GM21423 (cell line): ENCODE data around the gene KIF1B.
A peak's percentile ranks its signal among the peaks of the same experiment; 100 is the strongest.
"Not testable (repeated sequence)": the region's sequence is repeated elsewhere in the genome, so short reads cannot be mapped to it uniquely, and the experiment has no call there.

Source experiments
- ATAC-seq: cut with Tn5 transposase; IDR thresholded peaks from one replicate; pipeline ENCODE4 v1.9.1; 2021; ENCODE audit warnings: mild to moderate bottlenecking, moderate library complexity; ENCODE audit not compliant: unreplicated experiment

KIF1B gene

DNA sequence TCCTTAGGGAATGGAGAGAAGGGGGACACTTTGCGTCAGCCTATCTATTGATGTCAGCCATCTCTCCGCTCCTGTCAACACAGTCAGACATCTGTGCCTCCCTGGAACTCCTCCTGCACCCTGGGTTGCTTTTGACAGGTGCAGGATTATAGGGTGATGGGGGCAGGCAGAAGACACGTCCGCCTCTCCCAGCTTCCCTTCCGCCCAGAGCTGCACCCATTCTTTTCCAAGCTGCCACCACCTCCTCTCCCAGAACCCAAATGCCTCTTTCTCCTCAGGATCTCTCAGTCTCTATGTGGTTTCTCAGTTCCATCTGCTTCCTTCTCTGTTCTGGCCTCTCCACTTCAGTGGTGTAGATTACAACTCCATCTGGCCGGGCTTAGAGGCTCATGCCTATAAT, 17.1 kb upstream of the KIF1B start:
- no peak for ATAC-seq

DNA sequence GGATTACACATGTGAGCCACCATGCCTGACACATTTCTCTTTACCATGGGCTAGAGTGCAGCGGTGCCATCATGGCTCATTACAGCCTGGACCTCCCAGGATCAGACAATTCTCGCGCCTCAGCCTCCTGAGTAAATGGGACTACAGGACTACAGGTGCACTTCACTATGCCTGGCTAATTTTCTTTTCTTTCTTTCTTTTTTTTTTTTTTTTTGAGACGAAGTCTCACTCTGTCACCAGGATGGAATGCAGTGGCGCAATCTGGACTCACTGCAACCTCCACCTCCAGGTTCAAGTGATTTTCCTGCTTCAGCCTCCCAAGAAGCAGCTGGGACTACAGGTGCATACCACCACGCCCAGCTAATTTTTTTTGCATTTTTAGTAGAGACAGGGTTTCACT, 14.8 kb upstream of the KIF1B start:
- no peak for ATAC-seq

DNA sequence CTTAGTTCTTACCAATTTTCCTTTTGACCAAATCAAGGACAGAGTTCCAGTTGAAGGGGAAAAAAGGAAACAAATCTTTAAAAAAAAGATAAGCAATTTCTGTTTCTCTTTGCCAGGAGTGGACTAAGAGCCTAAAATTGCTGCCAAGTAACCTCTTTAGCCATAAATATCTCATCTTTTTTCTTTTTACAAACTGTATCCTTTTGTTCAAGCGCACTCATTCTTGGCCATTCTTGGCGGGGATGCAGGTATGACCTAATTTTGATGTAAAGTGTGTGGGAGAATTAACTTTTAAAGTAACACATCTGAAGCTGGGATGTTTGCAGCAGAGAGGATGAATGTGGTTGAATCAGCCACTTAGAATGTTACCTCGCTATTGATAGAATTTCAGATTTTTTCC, 13.4 kb upstream of the KIF1B start:
- no peak for ATAC-seq

DNA sequence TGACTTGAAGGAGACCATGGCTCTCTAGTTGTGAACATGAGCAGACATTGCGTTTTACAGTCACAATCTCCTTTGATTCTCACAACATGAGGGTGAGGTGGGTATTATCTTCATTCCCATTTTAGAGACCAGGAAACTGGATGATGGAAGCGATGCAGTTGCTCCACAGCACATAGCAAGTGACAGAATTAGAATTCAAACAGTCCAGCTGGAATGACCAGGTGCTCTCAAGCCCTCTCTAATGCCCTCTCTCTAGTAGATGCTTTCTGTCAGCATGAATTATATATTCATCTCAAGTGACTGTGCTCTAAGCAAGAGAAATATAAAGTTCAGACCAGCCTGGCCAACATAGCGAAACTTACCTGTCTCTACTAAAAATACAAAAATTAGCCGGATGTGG, 9.8 kb upstream of the KIF1B start:
- no peak for ATAC-seq

DNA sequence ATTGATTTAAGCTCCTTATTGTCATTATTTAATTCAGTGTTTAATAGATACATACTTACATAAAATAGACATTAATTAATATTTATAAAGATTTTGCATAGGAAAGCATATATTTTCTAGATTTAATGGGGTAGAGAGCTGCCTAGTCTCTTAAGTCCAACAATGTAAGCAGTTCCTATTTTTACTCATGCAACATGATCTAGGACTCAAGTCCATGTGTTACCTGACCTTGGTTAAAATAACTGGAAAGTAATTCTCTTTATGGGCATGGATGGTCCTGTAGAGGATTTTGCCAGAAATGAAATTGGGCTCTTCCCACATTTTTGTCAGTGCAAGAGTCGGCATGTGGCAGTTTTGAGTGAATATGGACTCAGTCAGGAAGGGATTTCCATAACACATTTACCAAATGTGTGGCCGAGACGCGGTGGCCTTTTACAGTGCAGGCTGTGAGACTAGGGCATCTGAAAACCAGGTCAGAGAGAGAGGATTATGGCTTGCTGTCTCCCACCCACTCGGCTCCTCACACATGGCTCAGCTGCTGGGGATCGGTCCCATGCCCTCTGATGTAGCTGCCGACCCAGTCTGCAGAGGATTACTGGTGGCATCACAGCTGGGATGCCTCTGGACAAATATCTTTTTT, 6.2 kb upstream of the KIF1B start:
- no peak for ATAC-seq

DNA sequence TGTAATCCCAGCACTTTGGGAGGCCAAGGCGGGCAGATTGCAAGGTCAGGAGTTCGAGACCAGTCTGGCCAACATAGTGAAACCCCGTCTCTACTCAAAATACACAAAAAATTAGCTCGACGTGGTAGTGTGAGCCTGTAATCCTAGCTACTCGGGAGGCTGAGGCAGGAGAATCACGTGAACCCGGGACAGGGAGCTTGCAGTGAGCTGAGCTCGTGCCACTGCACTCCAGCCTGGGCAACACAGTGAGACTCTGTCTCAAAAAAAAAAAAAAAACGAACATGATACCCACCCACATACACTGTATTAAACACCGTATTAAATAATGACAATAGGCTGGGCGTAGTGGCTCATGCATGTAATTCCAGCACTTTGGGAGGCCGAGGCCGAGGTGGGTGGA, 5.2 kb upstream of the KIF1B start:
- ATAC-seq: not testable (repeated sequence)

DNA sequence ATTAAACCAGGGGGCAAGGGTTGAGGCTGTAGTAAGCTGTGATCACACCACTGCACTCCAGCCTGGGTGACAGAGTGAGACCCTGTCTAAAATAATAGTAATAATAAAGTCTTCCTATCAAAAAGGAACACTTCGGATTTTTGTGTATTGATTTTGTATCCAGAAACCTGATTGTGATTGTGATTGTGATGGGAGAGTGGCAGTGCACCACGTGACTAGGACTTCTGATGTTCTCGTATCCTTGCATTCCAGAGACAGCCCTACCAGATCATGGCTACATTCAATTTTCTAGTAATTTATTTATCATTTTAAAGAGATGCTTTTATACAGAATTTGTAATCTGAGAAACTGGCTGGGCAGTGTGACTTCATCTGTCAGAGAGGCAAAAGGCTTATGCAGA, 2.6 kb upstream of the KIF1B start:
- ATAC-seq: no peak

DNA sequence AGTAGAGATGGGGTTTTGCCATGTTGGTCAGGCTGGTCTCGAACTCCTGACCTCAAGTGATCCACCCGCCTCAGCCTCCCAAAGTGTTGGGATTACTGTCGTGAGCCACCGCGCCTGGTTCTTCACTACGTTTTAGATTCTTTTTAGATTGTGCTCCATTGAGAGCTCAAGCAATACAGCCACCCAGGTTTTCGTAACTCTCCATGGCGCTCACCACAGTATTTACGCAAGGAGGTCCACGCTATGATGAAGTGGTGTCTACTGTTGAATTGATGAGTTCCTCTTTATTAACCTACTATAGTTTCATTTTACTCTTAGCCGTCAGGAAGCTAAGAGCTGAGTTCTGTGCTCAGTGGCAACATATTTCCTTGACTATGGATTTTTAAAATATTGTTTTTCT, 1.8 kb upstream of the KIF1B start:
- ATAC-seq: no peak

DNA sequence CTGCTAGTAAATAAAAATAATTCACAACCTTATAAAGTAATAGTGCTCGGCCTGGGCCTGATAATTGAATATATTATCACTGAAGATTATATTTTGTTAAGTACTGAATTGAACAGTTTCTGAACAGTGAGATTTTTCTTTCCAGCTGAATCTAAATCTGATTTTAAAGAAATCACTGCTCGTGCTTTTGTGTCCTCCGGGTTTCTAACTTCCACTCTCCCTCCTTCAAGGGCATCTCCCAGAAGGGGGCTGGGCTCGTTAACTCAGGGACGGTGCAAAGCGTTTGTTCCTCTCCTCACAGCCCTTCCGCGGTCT, 823 bp upstream of the KIF1B start:
- no peak for ATAC-seq

DNA sequence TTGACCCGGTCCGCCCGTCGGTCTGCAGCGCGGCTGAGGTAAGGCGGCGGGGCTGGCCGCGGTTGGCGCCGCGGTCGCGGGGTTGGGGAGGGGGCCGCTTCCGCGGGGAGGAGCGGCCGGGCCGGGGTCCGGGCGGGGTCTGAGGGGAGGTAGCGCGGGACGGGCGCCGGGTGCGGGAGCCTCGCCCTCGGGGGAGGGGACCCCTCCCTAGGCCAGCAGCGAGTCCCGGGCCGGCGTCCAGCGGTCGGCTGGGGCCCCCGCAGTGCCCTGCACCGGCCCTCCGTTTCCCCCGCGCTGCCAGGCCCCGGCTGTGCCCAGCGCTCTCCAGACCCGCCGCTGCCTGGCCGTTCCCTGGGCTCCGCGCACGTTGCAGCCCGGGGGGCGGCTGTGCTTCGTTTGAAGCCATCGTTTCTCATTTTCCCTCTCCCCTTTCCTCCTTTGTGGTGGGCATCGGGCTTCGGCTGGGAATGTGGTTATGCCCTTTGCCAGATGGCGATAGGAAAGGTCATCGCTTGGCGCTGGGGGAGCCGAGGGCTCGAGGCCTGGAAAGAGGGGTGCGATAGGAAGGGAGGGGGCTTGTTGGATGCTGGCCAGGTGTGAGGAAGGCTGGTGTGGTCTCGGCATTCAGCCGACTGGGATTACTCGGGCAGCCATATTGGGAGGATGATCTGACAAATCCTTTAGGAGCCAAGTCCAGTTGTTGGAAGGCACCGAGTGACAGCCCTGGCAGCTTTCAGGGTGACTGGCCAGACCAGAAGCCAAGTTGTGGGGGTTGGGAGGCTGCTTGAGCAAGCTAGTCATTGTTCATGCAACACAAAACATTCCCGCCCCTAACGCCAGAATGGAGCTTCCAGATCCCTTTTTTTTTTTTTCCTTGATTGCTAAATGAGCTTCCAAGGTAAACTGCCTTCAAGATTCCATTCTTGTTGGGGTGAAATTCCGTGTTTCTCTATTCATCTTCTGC, 753 bp downstream of the KIF1B start:
- peak; percentile 17 for ATAC-seq

DNA sequence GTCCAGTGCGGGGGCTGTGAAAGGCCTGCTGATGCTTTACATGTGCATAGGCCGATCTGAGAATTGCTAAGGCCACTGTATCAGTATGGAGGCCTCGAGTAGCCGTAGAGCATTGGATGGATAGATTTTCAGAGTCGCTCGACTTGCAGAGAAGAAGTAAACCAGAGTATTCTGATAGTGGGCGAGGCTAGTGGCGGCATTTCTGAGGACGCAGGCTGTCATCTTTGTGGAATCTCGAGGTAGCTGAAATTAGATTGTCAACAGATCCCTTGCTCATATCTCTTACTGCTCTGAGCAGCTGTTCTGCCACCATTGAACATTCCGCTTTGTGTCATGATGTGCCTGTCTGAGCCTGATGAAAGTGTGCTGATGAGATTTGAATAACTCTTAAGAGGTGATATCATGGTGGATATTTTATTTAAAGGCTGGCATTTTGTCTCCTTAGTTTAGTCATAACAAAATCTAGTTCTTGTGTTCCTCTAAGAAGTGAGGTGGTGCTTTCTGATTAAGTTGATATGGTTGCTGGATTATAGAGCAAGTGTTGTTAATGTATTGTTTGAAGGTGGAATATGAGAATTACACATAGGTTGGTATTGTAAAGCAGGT, 1.5 kb downstream of the KIF1B start:
- ATAC-seq: no peak

DNA sequence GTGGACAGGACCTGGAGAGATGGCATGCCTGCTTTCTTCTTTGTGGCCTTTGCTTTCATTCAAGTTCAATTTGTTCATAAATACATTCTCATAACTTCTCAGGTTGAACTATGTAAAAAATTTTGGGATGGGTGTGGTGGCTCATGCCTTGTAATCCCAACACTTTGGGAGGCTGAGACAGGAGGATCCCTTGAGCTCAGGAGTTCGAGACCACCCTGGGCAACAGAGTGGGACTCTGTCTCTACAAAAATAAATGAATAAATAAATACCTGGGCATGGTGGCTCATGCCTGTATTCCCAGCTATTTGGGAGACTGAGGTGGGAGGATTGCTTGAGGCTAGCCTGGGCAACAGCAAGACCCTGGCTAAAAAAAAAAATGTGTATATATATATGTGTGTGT, 2.1 kb downstream of the KIF1B start:
- no peak for ATAC-seq

DNA sequence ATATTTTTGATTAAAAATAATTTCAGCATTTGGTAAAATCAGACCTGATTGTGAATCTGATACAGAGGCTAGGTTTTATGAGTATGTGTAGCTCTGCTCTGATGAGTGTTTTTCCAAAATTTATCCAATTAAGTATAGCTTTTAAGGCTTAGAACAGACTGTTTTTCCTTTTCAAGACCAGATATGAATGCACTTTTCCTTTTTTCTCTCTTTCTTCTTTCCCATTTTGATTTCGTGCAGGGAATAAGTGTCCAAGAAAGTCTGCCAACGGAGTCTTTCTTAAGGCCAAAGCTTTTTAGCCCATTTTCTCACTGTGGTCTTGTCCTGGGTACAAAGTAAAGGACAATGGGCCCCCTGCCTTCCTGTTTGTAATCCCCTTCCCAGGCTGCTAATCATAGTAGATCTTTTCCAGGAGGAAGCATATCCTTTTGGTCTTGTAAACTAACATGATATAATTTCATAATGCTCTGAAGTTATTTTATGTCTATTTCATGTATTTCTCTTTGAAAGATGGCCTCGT, 2.9 kb downstream of the KIF1B start:
- no peak for ATAC-seq

DNA sequence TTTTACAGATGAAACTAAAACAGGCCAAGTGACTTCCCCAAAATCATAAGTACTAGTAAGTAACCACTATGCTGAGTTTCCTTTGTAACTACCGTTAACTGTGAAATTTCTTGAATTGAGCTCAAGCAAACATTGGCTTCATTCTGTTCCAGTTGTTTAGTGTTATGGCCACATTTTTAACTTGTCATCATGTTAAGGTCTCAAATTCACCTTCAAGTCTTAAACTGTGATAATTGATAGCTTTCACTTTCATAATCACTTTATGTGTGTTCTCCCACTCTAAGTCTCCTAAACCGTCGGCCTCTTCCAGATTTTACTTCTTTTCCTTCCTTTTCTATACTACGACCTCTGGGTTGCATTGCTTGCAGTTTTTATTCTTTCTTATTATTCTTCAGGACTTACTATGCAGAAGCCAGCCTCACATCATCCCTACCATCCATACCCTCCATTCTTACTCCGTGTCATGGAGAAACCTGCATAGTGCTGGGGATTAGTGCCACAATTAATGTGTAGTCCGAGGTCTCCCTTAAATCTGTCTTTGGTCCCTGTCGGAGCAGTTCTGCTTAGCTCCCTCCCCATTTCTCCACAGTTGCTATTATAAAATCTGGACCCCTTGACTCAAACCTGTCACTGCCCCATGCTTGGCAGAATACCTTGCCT, 5.8 kb downstream of the KIF1B start:
- ATAC-seq: no peak

DNA sequence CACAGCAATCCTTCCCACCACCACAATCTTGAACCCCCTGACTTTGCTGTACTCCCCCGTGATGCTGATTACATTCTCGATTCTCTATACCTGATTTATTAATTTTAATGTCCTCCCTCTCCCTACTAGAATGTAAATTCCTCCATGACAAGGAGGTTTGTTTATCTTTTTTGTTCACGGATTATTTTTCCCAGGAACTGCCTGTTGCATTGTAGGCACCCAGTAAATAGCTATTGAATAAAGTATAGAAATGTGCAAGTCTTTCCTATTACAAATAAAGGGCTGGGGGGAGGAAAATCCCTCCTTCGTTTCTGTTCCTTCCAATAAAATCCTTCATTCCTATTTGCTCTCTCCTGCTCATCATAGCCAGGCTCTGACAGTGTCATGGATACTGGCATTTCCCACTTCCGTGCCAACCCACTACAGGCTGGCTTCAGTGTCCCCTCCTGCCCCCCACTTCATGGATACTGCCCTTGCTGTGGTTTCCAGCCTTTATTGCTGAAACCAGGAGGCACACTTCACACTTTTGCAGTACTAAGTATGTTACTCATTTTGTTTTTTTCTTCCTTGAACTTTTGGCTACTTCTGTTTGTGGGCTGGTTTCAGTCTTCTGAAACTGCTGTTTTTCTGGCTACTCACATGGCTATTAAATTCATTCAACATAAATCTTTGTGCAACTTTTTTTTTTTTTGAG, 7.5 kb downstream of the KIF1B start:
- ATAC-seq: no peak

DNA sequence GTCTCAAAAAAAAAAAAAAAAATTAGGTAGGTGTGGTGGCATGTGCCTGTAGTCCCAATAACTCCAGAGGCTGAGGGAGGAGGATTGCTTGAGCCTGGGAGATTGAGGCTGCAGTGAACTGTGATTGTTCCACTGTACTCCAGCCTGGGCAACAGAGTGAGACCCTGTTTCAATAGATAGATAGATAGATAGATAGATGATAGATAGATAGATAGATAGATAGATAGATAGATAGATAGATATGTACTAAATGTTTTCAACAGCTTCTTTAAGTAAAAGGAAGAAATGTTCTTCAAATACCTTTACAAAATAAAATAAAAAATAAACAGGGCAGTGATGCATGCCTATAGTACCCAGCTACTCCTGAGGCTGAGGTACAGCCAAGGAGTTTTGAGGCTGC, 9.8 kb downstream of the KIF1B start:
- ATAC-seq: no peak

DNA sequence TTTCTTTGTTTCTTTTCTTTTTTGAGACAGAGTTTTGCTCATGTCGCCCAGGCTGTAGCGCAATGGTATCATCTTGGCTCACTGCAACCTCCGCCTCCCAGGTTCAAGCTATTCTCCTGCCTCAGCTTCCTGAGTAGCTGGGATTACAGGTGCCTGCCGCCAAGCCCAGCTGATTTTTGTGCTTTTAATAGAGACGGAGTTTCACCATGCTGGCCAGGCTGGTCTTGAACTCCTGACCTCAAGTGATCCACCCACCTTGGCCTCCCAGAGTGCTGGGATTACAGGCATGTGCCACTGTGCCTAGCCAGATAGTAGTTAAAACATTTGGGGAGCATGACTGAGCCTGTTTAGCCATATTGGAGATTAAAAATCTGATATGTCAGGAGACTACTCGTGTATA, 10.3 kb downstream of the KIF1B start:
- not testable (repeated sequence) for ATAC-seq

DNA sequence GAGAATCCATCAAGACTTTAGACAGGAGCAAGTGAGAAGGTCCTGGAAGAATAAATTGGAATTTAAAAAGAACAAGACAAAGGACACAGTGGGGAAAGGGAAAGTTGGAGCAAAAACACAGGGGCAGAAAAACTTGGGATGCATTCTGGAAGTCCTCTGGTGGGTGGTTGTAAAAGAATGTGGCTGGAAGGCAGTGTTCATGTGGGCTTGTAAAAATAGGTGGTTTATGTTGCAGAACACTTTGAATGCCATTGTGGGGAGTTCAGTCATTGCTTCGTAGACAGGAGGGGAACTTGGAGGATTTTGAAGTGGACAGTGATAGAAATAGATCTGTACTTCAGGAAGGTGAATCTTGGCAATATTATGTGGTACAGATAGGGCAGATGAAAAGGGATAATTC, 15.2 kb downstream of the KIF1B start:
- ATAC-seq: no peak

DNA sequence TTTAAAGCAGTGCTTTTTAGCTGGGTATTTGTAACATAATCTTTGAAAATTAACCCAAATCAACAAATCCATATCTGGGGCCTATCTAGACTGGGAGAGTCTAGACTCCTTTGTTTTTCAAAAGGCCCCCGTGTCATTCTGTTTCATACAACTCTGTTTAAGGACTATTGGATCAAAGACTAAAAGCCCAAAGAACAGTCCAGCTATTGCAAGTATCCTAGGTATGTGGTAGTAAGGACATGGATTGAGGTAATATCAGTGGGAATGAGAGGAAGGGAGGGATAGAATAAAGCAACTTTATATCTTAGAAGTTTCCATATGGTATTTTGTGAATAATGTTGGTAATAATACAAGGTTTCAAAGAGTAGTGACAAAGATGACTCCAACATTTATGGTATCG, 18.2 kb downstream of the KIF1B start:
- no peak for ATAC-seq

DNA sequence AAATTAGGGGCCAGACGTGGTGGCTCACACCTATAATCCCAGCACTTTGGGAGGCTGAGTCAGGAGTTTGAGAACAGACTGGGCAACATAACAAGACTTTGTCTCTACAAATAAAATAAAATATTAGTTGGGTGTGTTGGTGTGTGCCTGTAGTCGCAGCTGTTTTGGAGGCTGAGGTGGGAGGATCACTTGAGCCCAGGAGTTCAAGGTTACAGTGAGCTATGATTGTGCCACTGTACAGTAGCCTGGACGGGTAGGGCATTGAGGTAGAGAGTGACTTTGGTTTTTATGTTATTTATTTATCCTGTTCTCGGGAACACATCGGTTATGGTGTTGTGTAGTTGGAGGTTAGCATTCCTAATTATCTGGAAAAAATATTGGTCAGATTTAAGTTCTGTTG, 19.5 kb downstream of the KIF1B start:
- ATAC-seq: no peak

DNA sequence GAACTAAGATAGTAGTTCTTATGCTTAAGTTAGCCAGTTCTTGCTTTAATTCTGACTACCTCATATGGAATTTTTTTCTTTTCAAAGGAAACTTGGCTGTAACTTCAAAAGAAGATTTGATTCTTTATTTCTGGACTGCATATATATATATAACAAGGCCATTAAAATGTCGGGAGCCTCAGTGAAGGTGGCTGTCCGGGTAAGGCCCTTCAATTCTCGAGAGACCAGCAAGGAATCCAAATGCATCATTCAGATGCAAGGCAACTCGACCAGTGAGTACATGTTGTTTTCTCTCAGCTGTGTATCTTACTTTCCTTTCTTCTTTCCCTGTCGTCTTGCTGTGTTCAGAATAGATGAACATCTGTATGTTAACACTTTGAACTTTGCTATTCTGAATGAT, 21.8 kb downstream of the KIF1B start:
- ATAC-seq: no peak
